Fibroblast of lung (primary cell): ENCODE data around the gene CREBRF. TPM values are rescaled to one million over a fixed set of nuclear protein-coding genes. Genes with fewer than 3 reads are reported as not detected.

Experiments
- DNase-seq, 2 donors: peaks; one replicate each; pipeline versions ENCODE4 v3.0.0 to v3.0.0-alpha.2; 2010; ENCODE audit warnings: low read depth in 2 of 2
- H2AFZ ChIP-seq: 2 replicates; pipeline ENCODE4 v1.5.1; 2012; ENCODE audit warnings: low read length, control low read depth, inconsistent platforms
- H3K27ac ChIP-seq: 2 replicates; pipeline ENCODE4 v1.5.1; 2011; ENCODE audit warnings: low read length, control low read depth; ENCODE audit not compliant: insufficient read depth
- H3K27me3 ChIP-seq: 2 replicates; pipeline ENCODE4 v1.5.1; 2011; ENCODE audit warnings: mild to moderate bottlenecking, low read length; ENCODE audit not compliant: control insufficient read depth, insufficient read depth
- H3K36me3 ChIP-seq: 2 replicates; pipeline ENCODE4 v1.5.1; 2011; ENCODE audit warnings: low read length; ENCODE audit not compliant: control insufficient read depth, insufficient read depth
- H3K4me1 ChIP-seq: 2 replicates; pipeline ENCODE4 v1.5.1; 2011; ENCODE audit warnings: low read length; ENCODE audit not compliant: control insufficient read depth, insufficient read depth; ENCODE audit errors: extremely low read depth
- H3K4me2 ChIP-seq: 2 replicates; pipeline ENCODE4 v1.5.1; 2011; ENCODE audit warnings: low read length, control low read depth; ENCODE audit not compliant: insufficient read depth; ENCODE audit errors: extremely low read depth
- H3K4me3 ChIP-seq, 4 experiments: fragments of 200-600 bp in 1 of 4; sonication (generic) in 1 of 4; replicated peaks in 1 of 4; 2 replicates each; pipeline ENCODE4 v1.5.1; 2011 to 2016; ENCODE audit warnings: low read length in 4 of 4, low read depth in 3 of 4, mild to moderate bottlenecking in 3 of 4, control low read depth in 2 of 4, inconsistent platforms in 1 of 4, mixed read lengths in 1 of 4; ENCODE audit not compliant: insufficient read depth in 1 of 4; ENCODE audit errors: control extremely low read depth in 1 of 4
- H3K79me2 ChIP-seq: 2 replicates; pipeline ENCODE4 v1.5.1; 2012; ENCODE audit warnings: mild to moderate bottlenecking, low read length, inconsistent platforms; ENCODE audit not compliant: control insufficient read depth, insufficient read depth
- H3K9ac ChIP-seq: 2 replicates; pipeline ENCODE4 v1.5.1; 2011; ENCODE audit warnings: mild to moderate bottlenecking, low read length, control low read depth; ENCODE audit not compliant: insufficient read depth
- H3K9me3 ChIP-seq: 2 replicates; pipeline ENCODE4 v1.5.1; 2012; ENCODE audit warnings: low read depth, low read length; ENCODE audit not compliant: control insufficient read depth, insufficient read depth
- H4K20me1 ChIP-seq: 2 replicates; pipeline ENCODE4 v1.5.1; 2011; ENCODE audit warnings: low read length; ENCODE audit not compliant: control insufficient read depth, insufficient read depth; ENCODE audit errors: extremely low read depth
- CTCF ChIP-seq, 2 donors: IDR thresholded peaks in 1 of 2; conservative IDR thresholded peaks in 1 of 2; 1 replicate in 1 of 2; 2 replicates in 1 of 2; pipeline ENCODE4 v1.5.1; 2011 to 2012; ENCODE audit warnings: low read length in 2 of 2, control low read depth in 1 of 2, inconsistent platforms in 1 of 2, low read depth in 1 of 2, mild to moderate bottlenecking in 1 of 2
- EZH2 ChIP-seq: IDR thresholded peaks from 2 replicates; pipeline ENCODE4 v1.5.1; 2012; ENCODE audit warnings: low read length, control low read depth, mild to moderate bottlenecking; ENCODE audit errors: missing control alignments
- polyA plus RNA-seq, 2 donors: library from polyadenylated mRNA; depleted of rRNA in 1 of 2; stranded (reverse) in 1 of 2; unstranded in 1 of 2; fragments of >200 nt; gene quantifications; 2 replicates each; pipeline ENCODE4 v1.2.1, GENCODE V29; 2011 to 2012; ENCODE audit warnings: missing spikeins in 1 of 2
- total RNA-seq: library from RNA; depleted of rRNA; stranded (reverse); fragments of >200 nt; gene quantifications from 2 replicates; pipeline ENCODE4 v1.2.1, GENCODE V29; 2014

The CREBRF gene
- total and polyA plus RNA-seq, 2 donors (not counting 1 experiment from before 2014, with no cell fraction given) = 14.4 to 38.8 TPM

DNA sequence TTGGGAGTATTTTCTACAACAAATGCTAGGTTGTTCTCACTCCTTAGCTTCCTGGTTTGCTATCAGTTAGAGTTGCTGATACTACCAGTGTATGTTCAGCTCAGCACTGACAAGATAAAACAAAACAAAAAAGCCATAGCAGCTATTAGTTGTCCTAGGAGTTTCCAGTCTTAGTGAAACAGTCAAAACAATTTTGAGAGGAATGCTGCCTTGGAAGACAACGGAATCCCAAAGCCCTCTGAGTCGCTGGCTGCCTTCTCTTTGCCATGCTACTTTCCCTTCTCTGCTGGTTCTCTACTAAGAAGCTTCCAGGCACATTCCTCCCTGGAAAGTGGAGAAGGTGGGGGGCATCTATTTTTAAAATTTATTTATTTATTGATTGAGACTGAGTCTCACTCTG, 5.4 kb upstream of the CREBRF start:
- Histone ChIP-seq H3K27ac (peak overlapping the region; percentile 11), H2AFZ (peak overlapping the region; percentile 0), H3K79me2 (no peaks in the 10 kb centered on the region), H4K20me1 (no peaks in the 10 kb centered on the region), H3K36me3 (no peaks in the 10 kb centered on the region), H3K4me2 (peak overlapping the region; percentile 62), H3K9me3 (no peaks in the 10 kb centered on the region), H3K9ac (no peak overlapping the region), H3K27me3 (no peaks in the 10 kb centered on the region), H3K4me1 (peaks cover 14% of the 10 kb centered on the region), H3K4me3 (no peak overlapping the region)
- TF ChIP-seq CTCF (conservative IDR thresholded peaks at IDR 0.05 in 1 of 2, IDR thresholded peaks at IDR 0.05 in 1 of 2; ENCODE audit: low read depth in 1 of 2, low read length in 2 of 2) = no peak
- TF ChIP-seq EZH2 = no peak
- DNase-seq = no peak

DNA sequence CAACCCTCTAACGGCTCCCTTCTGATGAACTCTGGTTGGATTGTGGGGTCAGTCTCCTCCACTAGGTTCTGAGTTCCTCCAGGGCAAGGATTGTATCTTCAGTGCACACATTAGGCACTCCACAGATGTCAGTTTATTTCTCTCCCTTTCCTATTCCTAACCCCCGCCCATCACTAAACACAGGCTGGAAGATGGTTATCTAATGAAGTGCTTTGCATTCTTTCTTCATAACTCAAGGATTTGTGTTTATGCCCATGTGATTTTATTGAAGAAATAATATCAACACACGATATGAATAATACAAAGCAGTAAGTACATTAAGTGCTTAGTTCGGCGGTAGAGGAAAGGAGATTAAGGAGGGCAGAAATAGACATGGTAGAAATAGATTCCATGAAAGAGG, 4.4 kb upstream of the CREBRF start:
- H3K9me3 ChIP-seq = no peaks in the 10 kb centered on the region
- H3K9ac ChIP-seq = no peak overlapping the region
- peaks cover 14% of the 10 kb centered on the region for H3K4me1 ChIP-seq
- no peak overlapping the region for H2AFZ ChIP-seq
- no peaks in the 10 kb centered on the region for H3K36me3 ChIP-seq
- no peak overlapping the region for H3K4me3 ChIP-seq
- H3K27me3 ChIP-seq = no peaks in the 10 kb centered on the region
- H3K27ac ChIP-seq = peak overlapping the region; percentile 23
- DNase-seq = peak; percentile 44 to 70
- H3K79me2 ChIP-seq = no peaks in the 10 kb centered on the region
- H4K20me1 ChIP-seq = no peaks in the 10 kb centered on the region
- peak overlapping the region; percentile 9 for H3K4me2 ChIP-seq
- TF ChIP-seq EZH2 (no peak), CTCF (conservative IDR thresholded peaks at IDR 0.05 in 1 of 2, IDR thresholded peaks at IDR 0.05 in 1 of 2; ENCODE audit: low read depth in 1 of 2, low read length in 2 of 2) (no peak)

DNA sequence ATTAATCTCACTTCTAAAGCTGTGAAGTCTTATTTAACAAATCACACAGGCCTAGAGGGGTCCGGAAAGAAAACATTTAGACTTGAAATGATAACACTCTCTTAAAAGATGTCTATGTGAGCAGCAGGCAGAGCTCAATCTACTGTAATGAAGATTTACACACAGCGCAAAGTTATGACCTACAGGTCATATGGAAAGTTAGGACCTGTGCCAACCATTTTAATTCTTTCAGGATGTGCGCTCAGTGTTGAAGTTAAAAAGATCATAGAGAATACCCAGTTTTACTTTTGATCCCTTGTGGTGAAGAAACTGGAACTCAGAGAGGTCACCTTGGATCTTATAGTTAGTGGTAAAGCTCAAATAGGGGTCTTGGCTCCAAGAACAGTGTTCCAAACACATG, 3.1 kb upstream of the CREBRF start:
- Histone ChIP-seq H4K20me1 (no peaks in the 10 kb centered on the region), H3K4me3 (no peak overlapping the region), H3K4me1 (peaks cover 14% of the 10 kb centered on the region), H3K27ac (no peak overlapping the region), H3K9me3 (no peaks in the 10 kb centered on the region), H3K9ac (no peak overlapping the region), H3K79me2 (peaks cover under 1% of the 10 kb centered on the region), H3K27me3 (no peaks in the 10 kb centered on the region), H2AFZ (no peak overlapping the region), H3K36me3 (no peaks in the 10 kb centered on the region), H3K4me2 (no peak overlapping the region)
- TF ChIP-seq CTCF (conservative IDR thresholded peaks at IDR 0.05 in 1 of 2, IDR thresholded peaks at IDR 0.05 in 1 of 2; ENCODE audit: low read depth in 1 of 2, low read length in 2 of 2) (no peak), EZH2 (no peak)
- DNase-seq = no peak
